ENCODE results near the gene DUSP7. TPM values are rescaled to one million over a fixed set of nuclear protein-coding genes. Genes with fewer than 3 reads are reported as not detected.

Gene DUSP7
- total RNA-seq, 1 donor from 2014 or later, result 32.5 TPM

DNA sequence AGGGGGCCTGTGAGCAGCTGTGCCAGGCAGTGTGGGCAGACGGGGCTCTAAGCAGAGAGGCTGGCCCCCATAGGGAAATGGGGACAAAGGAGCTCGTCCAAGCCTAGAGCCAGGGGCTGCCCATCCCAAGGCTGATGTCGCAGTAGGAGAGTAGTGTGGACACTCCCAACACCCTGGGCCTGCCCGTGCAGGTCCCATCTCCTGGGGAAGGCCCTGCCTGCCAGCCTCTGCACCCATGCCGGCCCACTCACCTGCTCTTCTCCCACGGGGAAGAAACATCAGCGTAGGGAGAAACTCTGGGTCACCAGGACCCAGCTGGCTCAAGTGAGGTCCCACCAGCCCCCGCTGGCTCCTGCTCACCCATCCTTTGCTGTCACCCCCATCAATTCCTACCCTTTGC is 10.7 kb upstream of the DUSP7 start:
- Mint-ChIP-seq H3K4me3 (ENCODE audit: unreplicated experiment) (no peak overlapping the region), H3K4me1 (ENCODE audit: low read depth) (peaks cover 22% of the 10 kb centered on the region), H3K27ac (ENCODE audit: unreplicated experiment) (no peak overlapping the region), H3K9me3 (ENCODE audit: low read depth) (no peaks in the 10 kb centered on the region), H3K36me3 (ENCODE audit: low read depth) (no peaks in the 10 kb centered on the region), H3K27me3 (ENCODE audit: low read depth) (no peaks in the 10 kb centered on the region)
- DNase-seq (ENCODE audit: low spot score), result no peak
- TF ChIP-seq, protein P1, sequence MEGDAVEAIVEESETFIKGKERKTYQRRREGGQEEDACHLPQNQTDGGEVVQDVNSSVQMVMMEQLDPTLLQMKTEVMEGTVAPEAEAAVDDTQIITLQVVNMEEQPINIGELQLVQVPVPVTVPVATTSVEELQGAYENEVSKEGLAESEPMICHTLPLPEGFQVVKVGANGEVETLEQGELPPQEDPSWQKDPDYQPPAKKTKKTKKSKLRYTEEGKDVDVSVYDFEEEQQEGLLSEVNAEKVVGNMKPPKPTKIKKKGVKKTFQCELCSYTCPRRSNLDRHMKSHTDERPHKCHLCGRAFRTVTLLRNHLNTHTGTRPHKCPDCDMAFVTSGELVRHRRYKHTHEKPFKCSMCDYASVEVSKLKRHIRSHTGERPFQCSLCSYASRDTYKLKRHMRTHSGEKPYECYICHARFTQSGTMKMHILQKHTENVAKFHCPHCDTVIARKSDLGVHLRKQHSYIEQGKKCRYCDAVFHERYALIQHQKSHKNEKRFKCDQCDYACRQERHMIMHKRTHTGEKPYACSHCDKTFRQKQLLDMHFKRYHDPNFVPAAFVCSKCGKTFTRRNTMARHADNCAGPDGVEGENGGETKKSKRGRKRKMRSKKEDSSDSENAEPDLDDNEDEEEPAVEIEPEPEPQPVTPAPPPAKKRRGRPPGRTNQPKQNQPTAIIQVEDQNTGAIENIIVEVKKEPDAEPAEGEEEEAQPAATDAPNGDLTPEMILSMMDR (IDR thresholded peaks at IDR 0.05), result no peak

DNA sequence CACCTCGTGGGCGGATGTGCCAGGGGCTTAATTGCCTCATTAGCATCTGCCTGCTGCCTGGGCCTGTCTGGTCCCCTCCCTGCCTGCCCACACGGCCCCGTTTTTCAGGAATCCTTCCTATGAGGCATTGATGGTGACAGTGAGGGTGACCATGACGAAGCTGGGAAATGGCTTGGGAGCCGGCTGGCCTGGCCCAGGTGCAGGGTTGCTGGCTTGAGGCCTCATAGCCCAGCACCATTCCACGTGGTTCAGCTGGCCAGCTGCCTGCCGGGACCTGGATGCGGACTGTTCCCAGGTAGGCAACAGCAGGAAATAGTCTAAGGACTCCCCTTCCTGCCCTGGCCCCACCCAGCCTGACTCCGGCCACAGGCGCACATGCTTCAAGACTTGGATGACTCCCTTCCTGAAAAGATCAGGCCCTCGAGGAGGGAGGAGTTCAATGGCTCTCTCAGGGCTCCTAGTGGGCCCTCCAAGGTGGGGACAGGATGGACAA is 8.9 kb upstream of the DUSP7 start:
- H3K27ac Mint-ChIP-seq (ENCODE audit: unreplicated experiment), result no peak overlapping the region
- no peaks in the 10 kb centered on the region for H3K36me3 Mint-ChIP-seq (ENCODE audit: low read depth)
- TF ChIP-seq, protein P1 (IDR thresholded peaks at IDR 0.05), result no peak
- DNase-seq (ENCODE audit: low spot score), result no peak
- H3K4me1 Mint-ChIP-seq (ENCODE audit: low read depth), result peaks cover 10% of the 10 kb centered on the region
- H3K9me3 Mint-ChIP-seq (ENCODE audit: low read depth), result no peaks in the 10 kb centered on the region
- no peak overlapping the region for H3K4me3 Mint-ChIP-seq (ENCODE audit: unreplicated experiment)
- H3K27me3 Mint-ChIP-seq (ENCODE audit: low read depth), result no peaks in the 10 kb centered on the region

DNA sequence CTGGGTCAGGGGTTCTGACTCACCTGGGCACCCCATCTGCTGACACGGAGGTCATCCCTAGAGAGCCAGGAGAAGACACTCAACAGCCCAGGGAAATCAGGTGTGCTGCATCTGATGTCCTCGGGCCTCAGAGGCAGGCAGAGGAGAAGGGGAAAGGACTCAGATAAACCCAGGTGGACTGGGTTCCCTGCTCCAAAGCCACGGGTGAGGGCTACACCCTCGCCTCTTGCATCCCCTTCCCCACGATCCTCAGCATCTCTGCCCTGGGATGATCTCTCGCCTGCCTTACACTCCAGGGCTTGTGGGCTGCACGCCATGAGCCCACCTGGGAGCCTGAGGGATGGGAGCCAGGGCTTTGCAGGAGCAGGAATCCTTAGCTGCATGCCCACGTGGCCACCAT is 8.2 kb upstream of the DUSP7 start:
- no peak for DNase-seq (ENCODE audit: low spot score)
- Mint-ChIP-seq H3K4me3 (ENCODE audit: unreplicated experiment) (no peak overlapping the region), H3K27ac (ENCODE audit: unreplicated experiment) (no peak overlapping the region), H3K36me3 (ENCODE audit: low read depth) (no peaks in the 10 kb centered on the region), H3K9me3 (ENCODE audit: low read depth) (no peaks in the 10 kb centered on the region), H3K4me1 (ENCODE audit: low read depth) (peaks cover 10% of the 10 kb centered on the region), H3K27me3 (ENCODE audit: low read depth) (no peaks in the 10 kb centered on the region)
- TF ChIP-seq, protein P1 (IDR thresholded peaks at IDR 0.05), result no peak

- DNase-seq (ENCODE audit: low spot score), result no peak
- H3K4me1 Mint-ChIP-seq (ENCODE audit: low read depth), result peaks cover 10% of the 10 kb centered on the region
- no peaks in the 10 kb centered on the region for H3K36me3 Mint-ChIP-seq (ENCODE audit: low read depth)
- no peaks in the 10 kb centered on the region for H3K27me3 Mint-ChIP-seq (ENCODE audit: low read depth)
- H3K4me3 Mint-ChIP-seq (ENCODE audit: unreplicated experiment), result no peak overlapping the region
- TF ChIP-seq, protein P1 (IDR thresholded peaks at IDR 0.05), result no peak
- H3K27ac Mint-ChIP-seq (ENCODE audit: unreplicated experiment), result no peak overlapping the region
- no peaks in the 10 kb centered on the region for H3K9me3 Mint-ChIP-seq (ENCODE audit: low read depth)
Measured at GRCh38 chr3:52063026-52063723, 6.8 kb upstream of the DUSP7 start.

DNA sequence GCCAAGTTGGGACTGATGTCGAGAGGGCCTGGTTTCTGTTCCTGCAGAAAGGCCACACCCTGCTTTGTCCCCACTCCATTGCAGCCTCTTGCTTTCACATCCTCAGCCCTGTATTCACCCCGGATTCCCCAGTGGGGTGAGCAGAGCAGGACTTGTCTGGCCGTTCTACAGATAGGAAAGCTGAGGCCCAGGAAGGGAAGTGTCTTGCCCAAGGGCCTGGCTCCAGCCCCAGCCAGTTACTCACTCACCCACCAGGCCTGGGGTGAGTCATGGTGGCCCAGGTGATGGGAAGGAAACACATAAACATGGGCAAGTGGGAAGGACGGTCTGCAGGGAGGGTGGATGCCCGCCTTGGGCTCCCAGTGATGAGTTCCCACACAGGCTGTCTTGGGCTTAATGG is 6.1 kb upstream of the DUSP7 start:
- peaks cover 12% of the 10 kb centered on the region for H3K4me1 Mint-ChIP-seq (ENCODE audit: low read depth)
- H3K36me3 Mint-ChIP-seq (ENCODE audit: low read depth), result no peaks in the 10 kb centered on the region
- H3K27ac Mint-ChIP-seq (ENCODE audit: unreplicated experiment), result no peak overlapping the region
- DNase-seq (ENCODE audit: low spot score), result no peak
- TF ChIP-seq, protein P1 (IDR thresholded peaks at IDR 0.05), result no peak
- H3K9me3 Mint-ChIP-seq (ENCODE audit: low read depth), result no peaks in the 10 kb centered on the region
- H3K27me3 Mint-ChIP-seq (ENCODE audit: low read depth), result no peaks in the 10 kb centered on the region
- H3K4me3 Mint-ChIP-seq (ENCODE audit: unreplicated experiment), result no peak overlapping the region

Measured in chondrocyte (in vitro differentiated cells).